Activated CD8-positive, alpha-beta memory T cell treated with anti-CD3 and anti-CD28 coated beads, Interleukin-2, amount 50 U/mL, for 24 hours (primary cell): Measurements from ENCODE around the gene ANKS6.

ENCODE experiments used
- DNase-seq: peaks from one replicate; pipeline ENCODE4 v3.0.0-alpha.2; 2020; ENCODE audit errors: extremely low read depth

ANKS6 gene

GRCh38 chr9:98772364-98773155 lies 23.8 kb downstream of the ANKS6 start:
- DNase-seq: no peak

- DNase-seq: no peak
Observed at GRCh38 chr9:98771209-98771874, 25.0 kb downstream of the ANKS6 start.

GRCh38 chr9:98770717-98771116 lies 25.6 kb downstream of the ANKS6 start:
- no peak for DNase-seq

- DNase-seq: no peak
Observed at GRCh38 chr9:98768344-98768743, 28.0 kb downstream of the ANKS6 start.

GRCh38 chr9:98767915-98768314 lies 28.4 kb downstream of the ANKS6 start:
- no peak for DNase-seq

- DNase-seq: no peak
Observed at GRCh38 chr9:98767196-98767595, 29.2 kb downstream of the ANKS6 start.

- DNase-seq: no peak
Observed at GRCh38 chr9:98766586-98766985, 29.8 kb downstream of the ANKS6 start.

GRCh38 chr9:98765256-98765655 lies 31.1 kb downstream of the ANKS6 start:
- DNase-seq: no peak

GRCh38 chr9:98763986-98764745 lies 32.2 kb downstream of the ANKS6 start:
- no peak for DNase-seq

- no peak for DNase-seq
Observed at GRCh38 chr9:98760231-98760630, 36.1 kb downstream of the ANKS6 start.

- DNase-seq: no peak
Observed at GRCh38 chr9:98755006-98755618, 41.2 kb downstream of the ANKS6 start.

GRCh38 chr9:98751210-98751609 lies 45.1 kb downstream of the ANKS6 start:
- no peak for DNase-seq

- no peak for DNase-seq
Observed at GRCh38 chr9:98750364-98751060, 45.8 kb downstream of the ANKS6 start.

- no peak for DNase-seq
Observed at GRCh38 chr9:98747476-98747875, 48.9 kb downstream of the ANKS6 start.

- no peak for DNase-seq
Observed at GRCh38 chr9:98745470-98745869, 50.9 kb downstream of the ANKS6 start.

GRCh38 chr9:98743818-98744611 lies 52.3 kb downstream of the ANKS6 start:
- no peak for DNase-seq

GRCh38 chr9:98743329-98743728 lies 53.0 kb downstream of the ANKS6 start:
- no peak for DNase-seq

GRCh38 chr9:98742325-98743280 lies 53.8 kb downstream of the ANKS6 start:
- DNase-seq: no peak

GRCh38 chr9:98740226-98740881 lies 56.0 kb downstream of the ANKS6 start:
- no peak for DNase-seq
